H1 (cell line): ENCODE results near the gene DOCK10. TPM values are rescaled to one million over a fixed set of nuclear protein-coding genes. Genes with fewer than 3 reads are reported as not detected.

ENCODE experiments used
- CTCF ChIA-PET: fragments of 300-600 bp; sonication (Branson Sonifier 250); formaldehyde crosslinking; loops from one replicate; lab custom pipeline; 2021; ENCODE audit not compliant: partially characterized antibody; lab: Charles Lee
- POLR2A ChIA-PET: fragments of 300-600 bp; sonication (Branson Sonifier 250); formaldehyde crosslinking; loops from one replicate; lab custom pipeline; 2021; ENCODE audit warnings: inconsistent platforms; ENCODE audit not compliant: partially characterized antibody; lab: Charles Lee
- DNase-seq, 2 experiments: peaks; one replicate each; pipeline versions ENCODE4 v3.0.0 to v3.0.0-alpha.2; 2010 to 2022; ENCODE audit warnings: low spot score in 2 of 2, low read depth in 1 of 2, mixed read lengths in 1 of 2
- FAIRE-seq: peaks from 2 replicates; lab custom pipeline; 2011; peaks lifted over from hg19 to GRCh38; lab: Jason Lieb, UNC
- H2AFZ ChIP-seq: 2 replicates; pipeline ENCODE4 v1.8.1; 2012; ENCODE audit warnings: low read length, inconsistent platforms
- H2AK5ac ChIP-seq: 2 replicates; pipeline ENCODE4 v1.6.1; 2013; ENCODE audit warnings: low read depth, low read length
- H2BK120ac ChIP-seq: replicated peaks from 2 replicates; pipeline ENCODE3; 2013; ENCODE audit warnings: low read depth, low read length, inconsistent platforms
- H2BK12ac ChIP-seq: 2 replicates; pipeline ENCODE4 v1.6.1; 2013; ENCODE audit warnings: low read depth, low read length
- H2BK15ac ChIP-seq: 2 replicates; pipeline ENCODE4 v1.6.1; 2013; ENCODE audit warnings: low read length
- H2BK20ac ChIP-seq: 2 replicates; pipeline ENCODE4 v1.6.1; 2013; ENCODE audit warnings: low read length
- H2BK5ac ChIP-seq: 2 replicates; pipeline ENCODE4 v1.6.1; 2013; ENCODE audit warnings: low read depth, low read length
- H3K14ac ChIP-seq: 2 replicates; pipeline ENCODE4 v1.6.1; 2013; ENCODE audit warnings: inconsistent platforms; ENCODE audit not compliant: insufficient read length
- H3K18ac ChIP-seq: 2 replicates; pipeline ENCODE4 v1.6.1; 2013; ENCODE audit warnings: low read length; ENCODE audit errors: extremely low read depth
- H3K23ac ChIP-seq: 2 replicates; pipeline ENCODE4 v1.6.1; 2013; ENCODE audit warnings: inconsistent platforms; ENCODE audit not compliant: insufficient read length
- H3K23me2 ChIP-seq: 2 replicates; pipeline ENCODE4 v1.6.1; 2013; ENCODE audit warnings: low read depth, low read length
- H3K27ac ChIP-seq: 2 replicates; pipeline ENCODE4 v1.6.1; 2011; ENCODE audit warnings: low read depth, low read length, inconsistent platforms
- H3K27me3 ChIP-seq, 4 experiments: replicated peaks in 1 of 4; 1 replicate in 1 of 4; 2 replicates in 3 of 4; pipeline versions ENCODE4 v1.6.1 to v1.8.1; 2011 to 2013; ENCODE audit warnings: low read length in 3 of 4, mild to moderate bottlenecking in 3 of 4, inconsistent platforms in 2 of 4, mixed read lengths in 2 of 4, moderate library complexity in 1 of 4; ENCODE audit not compliant: control insufficient read depth in 3 of 4, insufficient read depth in 3 of 4; ENCODE audit errors: extremely low read depth in 1 of 4
- H3K36me3 ChIP-seq, 4 experiments: 2 replicates each; pipeline versions ENCODE4 v1.6.1 to v1.8.1; 2011 to 2013; ENCODE audit warnings: mild to moderate bottlenecking in 4 of 4, low read length in 3 of 4, moderate library complexity in 2 of 4, control low read depth in 1 of 4, inconsistent platforms in 1 of 4; ENCODE audit not compliant: insufficient read depth in 4 of 4, control insufficient read depth in 2 of 4
- H3K4ac ChIP-seq: replicated peaks from 2 replicates; pipeline ENCODE3; 2013; ENCODE audit warnings: low read length, low read depth, mixed read lengths, inconsistent platforms; ENCODE audit not compliant: insufficient read length
- H3K4me1 ChIP-seq, 4 experiments: replicated peaks in 1 of 4; 1 replicate in 1 of 4; 2 replicates in 3 of 4; pipeline versions ENCODE4 v1.6.1 to v1.8.1; 2011 to 2013; ENCODE audit warnings: low read length in 3 of 4, inconsistent platforms in 2 of 4, mixed read lengths in 1 of 4; ENCODE audit not compliant: insufficient read depth in 4 of 4, control insufficient read depth in 3 of 4
- H3K4me2 ChIP-seq, 2 experiments: 2 replicates each; pipeline versions ENCODE4 v1.6.1 to v1.8.1; 2011 to 2013; ENCODE audit warnings: low read depth in 2 of 2, low read length in 2 of 2, control low read depth in 1 of 2, inconsistent platforms in 1 of 2, mild to moderate bottlenecking in 1 of 2; ENCODE audit not compliant: insufficient read depth in 1 of 2
- H3K4me3 ChIP-seq, 4 experiments: fragments of 200-600, 300-600 bp in 1 of 4; sonication (generic), shearing (Covaris generic), sonication (Bioruptor Twin) in 1 of 4; 2 replicates each; pipeline versions ENCODE4 v1.5.1 to v1.8.1; 2011 to 2016; ENCODE audit warnings: low read length in 4 of 4, low read depth in 3 of 4, control low read depth in 2 of 4, inconsistent platforms in 2 of 4, mild to moderate bottlenecking in 2 of 4, mixed read lengths in 1 of 4, moderate library complexity in 1 of 4; ENCODE audit not compliant: insufficient read depth in 2 of 4; ENCODE audit errors: extremely low read depth in 1 of 4
- H3K56ac ChIP-seq: replicated peaks from 2 replicates; pipeline ENCODE3; 2013; ENCODE audit warnings: low read depth, mild to moderate bottlenecking, mixed read lengths, low read length, inconsistent platforms; ENCODE audit not compliant: insufficient read length
- H3K79me1 ChIP-seq: 2 replicates; pipeline ENCODE4 v1.6.1; 2013; ENCODE audit warnings: low read depth, low read length, control low read depth
- H3K79me2 ChIP-seq, 2 experiments: 2 replicates each; pipeline versions ENCODE4 v1.6.1 to v1.8.1; 2012 to 2013; ENCODE audit warnings: low read length in 2 of 2, mild to moderate bottlenecking in 2 of 2, inconsistent platforms in 1 of 2; ENCODE audit not compliant: insufficient read depth in 2 of 2, control insufficient read depth in 1 of 2
- H3K9ac ChIP-seq, 4 experiments: replicated peaks in 1 of 4; 1 replicate in 1 of 4; 2 replicates in 3 of 4; pipeline versions ENCODE4 v1.6.1 to v1.8.1; 2011 to 2013; ENCODE audit warnings: low read depth in 3 of 4, low read length in 3 of 4, control low read depth in 2 of 4, mild to moderate bottlenecking in 2 of 4, moderate library complexity in 2 of 4, inconsistent platforms in 1 of 4; ENCODE audit errors: extremely low read depth in 1 of 4
- H3K9me3 ChIP-seq, 2 experiments: 2 replicates each; pipeline versions ENCODE4 v1.6.1 to v1.8.1; 2012 to 2013; ENCODE audit warnings: mild to moderate bottlenecking in 2 of 2, moderate library complexity in 2 of 2, control low read depth in 1 of 2, inconsistent platforms in 1 of 2, low read depth in 1 of 2, low read length in 1 of 2, mixed read lengths in 1 of 2; ENCODE audit not compliant: insufficient read depth in 2 of 2
- H4K20me1 ChIP-seq, 2 experiments: replicated peaks in 1 of 2; 2 replicates each; pipeline versions ENCODE3 to v1.8.1; 2011 to 2013; ENCODE audit warnings: inconsistent platforms in 2 of 2, low read length in 2 of 2, mild to moderate bottlenecking in 1 of 2; ENCODE audit not compliant: insufficient read depth in 2 of 2, control insufficient read depth in 1 of 2
- H4K5ac ChIP-seq: 2 replicates; pipeline ENCODE4 v1.6.1; 2013; ENCODE audit warnings: low read length, low read depth, mixed read lengths, inconsistent platforms; ENCODE audit not compliant: insufficient read length
- H4K8ac ChIP-seq: 2 replicates; pipeline ENCODE4 v1.8.0; 2013; ENCODE audit warnings: mild to moderate bottlenecking, moderate library complexity, low read length, inconsistent platforms; ENCODE audit not compliant: insufficient read depth; ENCODE audit errors: extremely low read depth
- H4K91ac ChIP-seq: replicated peaks from 2 replicates; pipeline ENCODE3; 2013; ENCODE audit warnings: low read length, mixed read lengths, inconsistent platforms; ENCODE audit not compliant: insufficient read length
- ATF3 ChIP-seq: IDR thresholded peaks from 2 replicates; pipeline ENCODE4 v1.6.1; 2011; ENCODE audit warnings: low read depth, mild to moderate bottlenecking, low read length; ENCODE audit not compliant: insufficient read depth
- BCL11A ChIP-seq, 2 experiments: IDR thresholded peaks; one replicate each; pipeline ENCODE4 v1.6.1; 2011; ENCODE audit warnings: low read depth in 2 of 2, low read length in 2 of 2, mild to moderate bottlenecking in 2 of 2
- BRCA1 ChIP-seq: IDR thresholded peaks from 2 replicates; pipeline ENCODE4 v1.6.1; 2012; ENCODE audit warnings: low read depth, low read length, improper control_type of control experiment
- EZH2 ChIP-seq: fragments of 200-600 bp; sonication (generic); IDR thresholded peaks from 2 replicates; pipeline ENCODE4 v1.7.1; 2012; ENCODE audit warnings: low read depth, mild to moderate bottlenecking, moderate library complexity, low read length, inconsistent platforms; ENCODE audit not compliant: severe bottlenecking
- GABPA ChIP-seq: IDR thresholded peaks from 2 replicates; pipeline ENCODE4 v1.6.1; 2011; ENCODE audit warnings: mild to moderate bottlenecking, low read length, moderate library complexity, borderline replicate concordance; ENCODE audit not compliant: insufficient read depth
- KDM4A ChIP-seq: IDR thresholded peaks from one replicate; pipeline ENCODE4 v1.7.1; 2012; ENCODE audit warnings: low read depth, mild to moderate bottlenecking, moderate library complexity, low read length, inconsistent platforms; ENCODE audit not compliant: severe bottlenecking
- POLR2A ChIP-seq, 2 experiments: IDR thresholded peaks; 1 replicate in 1 of 2; 2 replicates in 1 of 2; pipeline ENCODE4 v1.6.1; 2011; ENCODE audit warnings: low read depth in 2 of 2, low read length in 2 of 2, mild to moderate bottlenecking in 2 of 2; ENCODE audit errors: control extremely low read depth in 1 of 2
- SP1 ChIP-seq: IDR thresholded peaks from 2 replicates; pipeline ENCODE4 v1.6.1; 2011; ENCODE audit warnings: low read depth, low read length
- SP2 ChIP-seq: IDR thresholded peaks from 2 replicates; pipeline ENCODE4 v1.6.1; 2012; ENCODE audit warnings: mild to moderate bottlenecking, low read length, inconsistent platforms
- SRF ChIP-seq: IDR thresholded peaks from 2 replicates; pipeline ENCODE4 v1.6.1; 2011; ENCODE audit warnings: mild to moderate bottlenecking, low read depth, low read length, moderate library complexity
- TBP ChIP-seq: IDR thresholded peaks from 2 replicates; pipeline ENCODE4 v1.6.1; 2011; ENCODE audit warnings: low read depth, low read length, improper control_type of control experiment
- ZNF274 ChIP-seq: IDR thresholded peaks from 2 replicates; pipeline ENCODE4 v1.7.0; 2012; ENCODE audit warnings: low read length, borderline replicate concordance; ENCODE audit errors: extremely low read depth
- WGBS, 2 experiments: shearing (Covaris generic) in 1 of 2; methylation state at CpG; one replicate each; pipeline versions ENCODE4 v1.1.6 to v1.1.7; 2013 to 2015; ENCODE audit warnings: low lambda C conversion rate in 2 of 2, mixed read lengths in 2 of 2, inconsistent platforms in 1 of 2, low coverage in 1 of 2, missing lambda C conversion rate in 1 of 2; ENCODE audit not compliant: insufficient replicate concordance in 2 of 2, insufficient coverage in 1 of 2, insufficient read length in 1 of 2; ENCODE audit errors: extremely low coverage in 1 of 2, missing lambda C conversion rate in 1 of 2; 5-methylcytosine and 5-hydroxymethylcytosine counted together
- polyA plus RNA-seq, 7 experiments: library from polyadenylated mRNA; depleted of rRNA in 3 of 7; stranded (reverse) in 5 of 7; unstranded in 2 of 7; fragments of >200 nt in 5 of 7; fragments of 200-250 nt in 2 of 7; gene quantifications; 1 replicate in 5 of 7; 2 replicates in 1 of 7; 4 replicates in 1 of 7; pipeline versions ENCODE4 v1.2.1 to v1.2.3, GENCODE V29; 2011 to 2013; ENCODE audit warnings: missing spikeins in 2 of 7, mixed read lengths in 2 of 7
- total RNA-seq: library from RNA; stranded (reverse); fragmentation: NEBNext Ultra II Directional; extraction: Animal tissue kit (Norgen Biotek cat#: 25700); gene quantifications from 2 replicates; pipeline ENCODE4 v1.2.1, GENCODE V29; 2021

Gene DOCK10
- total and polyA plus RNA-seq, 2 of the 8 experiments (the other 6 are each of a cell fraction or from before 2014, with no cell fraction given), result 0.33 to 1.6 TPM

GRCh38 chr2:224876522-224876921 lies 165.7 kb downstream of the DOCK10 start:
- H2BK120ac ChIP-seq, result no peak overlapping the region
- H3K23ac ChIP-seq, result no peak overlapping the region
- no peaks in the 10 kb centered on the region for H3K79me1 ChIP-seq
- H3K9ac ChIP-seq, result no peak overlapping the region
- CTCF ChIA-PET, result interaction anchor here (0.9 kb wide), 1 partner anchor 783 kb away, joined by 3 read pairs; no protein-coding TSS in a partner anchor
- H3K9me3 ChIP-seq, result no peaks in the 10 kb centered on the region
- POLR2A ChIA-PET, result no interaction called here
- H3K4me2 ChIP-seq, result no peak overlapping the region
- 87% methylated on average over 6 of the region's 6 CpGs; no CpG with 5 or more reads in 1 of the 2 experiments for WGBS, 2 experiments
- H4K91ac ChIP-seq, result no peak overlapping the region
- H3K36me3 ChIP-seq, result no peaks in the 10 kb centered on the region
- FAIRE-seq, result no peak
- no peak overlapping the region for H2AK5ac ChIP-seq
- no peak overlapping the region for H2BK12ac ChIP-seq
- H3K56ac ChIP-seq, result no peak overlapping the region
- H3K79me2 ChIP-seq, result no peaks in the 10 kb centered on the region
- no peak overlapping the region for H4K5ac ChIP-seq
- H3K4ac ChIP-seq, result no peak overlapping the region
- no peak overlapping the region for H3K18ac ChIP-seq
- H3K4me1 ChIP-seq, result no peaks in the 10 kb centered on the region
- H4K20me1 ChIP-seq, result no peaks in the 10 kb centered on the region
- H2BK5ac ChIP-seq, result no peak overlapping the region
- no peak overlapping the region for H3K27ac ChIP-seq
- H3K14ac ChIP-seq, result no peak overlapping the region
- no peak overlapping the region for H2BK20ac ChIP-seq
- no peak overlapping the region for H2AFZ ChIP-seq
- H4K8ac ChIP-seq, result no peak overlapping the region
- TF ChIP-seq ATF3, result no peak
- no peak for TF ChIP-seq EZH2
- no peak for TF ChIP-seq SP1
- TF ChIP-seq ZNF274, result no peak
- TF ChIP-seq SRF, result no peak
- no peak for TF ChIP-seq TBP
- no peak for TF ChIP-seq POLR2A (IDR thresholded peaks at IDR 0.05; ENCODE audit: control extremely low read depth in 1 of 2, low read depth in 2 of 2, low read length in 2 of 2)
- no peak for TF ChIP-seq KDM4A
- no peak for TF ChIP-seq GABPA
- TF ChIP-seq SP2, result no peak
- no peak for TF ChIP-seq BCL11A (IDR thresholded peaks at IDR 0.05; ENCODE audit: low read depth in 2 of 2, low read length in 2 of 2)
- no peak for TF ChIP-seq BRCA1
- no peaks in the 10 kb centered on the region for H3K23me2 ChIP-seq
- no peaks in the 10 kb centered on the region for H3K27me3 ChIP-seq
- H2BK15ac ChIP-seq, result no peak overlapping the region
- no peak overlapping the region for H3K4me3 ChIP-seq
- no peak for DNase-seq
